H9 (cell line): Measurements from ENCODE around the gene YEATS4. TPM values are rescaled to one million over a fixed set of nuclear protein-coding genes. Genes with fewer than 3 reads are reported as not detected.

ENCODE experiments used
- DNase-seq: peaks from one replicate; pipeline ENCODE4 v3.0.0-alpha.2; 2017
- H2AFZ ChIP-seq: one replicate; pipeline ENCODE4 v1.6.1; 2013; ENCODE audit warnings: mild to moderate bottlenecking, low read length, control low read depth, moderate library complexity
- H2AK5ac ChIP-seq: 2 replicates; pipeline ENCODE4 v1.6.1; 2013; ENCODE audit warnings: low read length, control low read depth, mixed read lengths; ENCODE audit not compliant: insufficient read length
- H2BK120ac ChIP-seq: one replicate; pipeline ENCODE4 v1.6.1; 2013; ENCODE audit warnings: low read depth, mild to moderate bottlenecking, low read length, control low read depth, inconsistent platforms; ENCODE audit not compliant: poor library complexity, severe bottlenecking
- H2BK12ac ChIP-seq: 2 replicates; pipeline ENCODE4 v1.6.1; 2013; ENCODE audit warnings: low read length, control low read depth, mixed read lengths, low read depth; ENCODE audit not compliant: insufficient read length
- H2BK15ac ChIP-seq: 2 replicates; pipeline ENCODE4 v1.6.1; 2013; ENCODE audit warnings: low read depth, low read length, control low read depth
- H2BK20ac ChIP-seq: one replicate; pipeline ENCODE4 v1.6.1; 2013; ENCODE audit warnings: low read depth, mild to moderate bottlenecking, low read length, control low read depth, inconsistent platforms; ENCODE audit not compliant: poor library complexity, severe bottlenecking
- H2BK5ac ChIP-seq: 2 replicates; pipeline ENCODE4 v1.6.1; 2013; ENCODE audit warnings: low read length, control low read depth, mixed read lengths; ENCODE audit not compliant: insufficient read length
- H3K14ac ChIP-seq: 2 replicates; pipeline ENCODE4 v1.6.1; 2013; ENCODE audit warnings: low read length, control low read depth; ENCODE audit not compliant: insufficient read depth
- H3K18ac ChIP-seq: 2 replicates; pipeline ENCODE4 v1.6.1; 2013; ENCODE audit warnings: low read depth, mild to moderate bottlenecking, mixed read lengths, low read length, control low read depth; ENCODE audit not compliant: insufficient read length
- H3K23ac ChIP-seq: 2 replicates; pipeline ENCODE4 v1.6.1; 2013; ENCODE audit warnings: low read length, control low read depth, mixed read lengths, low read depth; ENCODE audit not compliant: insufficient read length
- H3K23me2 ChIP-seq: 2 replicates; pipeline ENCODE4 v1.6.1; 2013; ENCODE audit warnings: low read depth, mild to moderate bottlenecking, mixed read lengths, low read length, control low read depth; ENCODE audit not compliant: insufficient read length, poor library complexity, severe bottlenecking
- H3K27ac ChIP-seq: 2 replicates; pipeline ENCODE4 v1.5.1; 2013; ENCODE audit warnings: low read length, control low read depth, mixed read lengths, low read depth; ENCODE audit not compliant: insufficient read length
- H3K27me3 ChIP-seq: 2 replicates; pipeline ENCODE4 v1.6.1; 2013; ENCODE audit warnings: low read length, control low read depth, inconsistent platforms; ENCODE audit not compliant: insufficient read depth
- H3K4ac ChIP-seq: 2 replicates; pipeline ENCODE4 v1.6.1; 2013; ENCODE audit warnings: low read depth, mild to moderate bottlenecking, control low read depth, inconsistent platforms, low read length, moderate library complexity
- H3K4me1 ChIP-seq: 2 replicates; pipeline ENCODE4 v1.6.1; 2013; ENCODE audit warnings: low read length, control low read depth, inconsistent platforms; ENCODE audit not compliant: insufficient read depth
- H3K4me2 ChIP-seq: 2 replicates; pipeline ENCODE4 v1.6.1; 2013; ENCODE audit warnings: low read length, control low read depth, mixed read lengths; ENCODE audit not compliant: insufficient read length, insufficient read depth
- H3K56ac ChIP-seq: 2 replicates; pipeline ENCODE4 v1.6.1; 2013; ENCODE audit warnings: low read depth, mild to moderate bottlenecking, mixed read lengths, low read length, control low read depth; ENCODE audit not compliant: insufficient read length
- H3K79me1 ChIP-seq: 2 replicates; pipeline ENCODE4 v1.6.1; 2013; ENCODE audit warnings: low read depth, mild to moderate bottlenecking, moderate library complexity, low read length, control low read depth, inconsistent platforms; ENCODE audit not compliant: insufficient read depth, poor library complexity, severe bottlenecking
- H3K79me2 ChIP-seq: 2 replicates; pipeline ENCODE4 v1.6.1; 2013; ENCODE audit warnings: low read length, control low read depth, inconsistent platforms; ENCODE audit not compliant: insufficient read depth
- H3K9ac ChIP-seq: 2 replicates; pipeline ENCODE4 v1.6.1; 2013; ENCODE audit warnings: low read length, control low read depth, mixed read lengths; ENCODE audit not compliant: insufficient read length; ENCODE audit errors: extremely low read depth
- H3K9me3 ChIP-seq: one replicate; pipeline ENCODE4 v1.6.1; 2013; ENCODE audit warnings: low read depth, low read length, inconsistent platforms; ENCODE audit not compliant: control insufficient read depth
- H3T11ph ChIP-seq: one replicate; pipeline ENCODE4 v1.6.1; 2013; ENCODE audit warnings: mild to moderate bottlenecking, low read length, control low read depth, inconsistent platforms
- H4K20me1 ChIP-seq: one replicate; pipeline ENCODE4 v1.6.1; 2013; ENCODE audit not compliant: control insufficient read depth, insufficient read length, insufficient read depth
- H4K5ac ChIP-seq: 2 replicates; pipeline ENCODE4 v1.6.1; 2013; ENCODE audit warnings: low read depth, mild to moderate bottlenecking, mixed read lengths, low read length, control low read depth; ENCODE audit not compliant: insufficient read length
- H4K8ac ChIP-seq: replicated peaks from 2 replicates; pipeline ENCODE4 v1.6.1; 2013; ENCODE audit warnings: low read length, control low read depth, mixed read lengths, low read depth; ENCODE audit not compliant: insufficient read length
- H4K91ac ChIP-seq: 2 replicates; pipeline ENCODE4 v1.6.1; 2013; ENCODE audit warnings: low read depth, mild to moderate bottlenecking, moderate library complexity, mixed read lengths, low read length, control low read depth; ENCODE audit not compliant: insufficient read length
- H3K27ac Mint-ChIP-seq, 3 experiments: 2 replicates in 2 of 3; 3 replicates in 1 of 3; pipeline ENCODE4 v1.8.0; 2020 to 2021; ENCODE audit warnings: mixed read lengths in 3 of 3, mild to moderate bottlenecking in 1 of 3, moderate library complexity in 1 of 3
- H3K27me3 Mint-ChIP-seq: 2 replicates; pipeline ENCODE4 v1.8.0; 2021; ENCODE audit warnings: low read depth, mild to moderate bottlenecking, moderate library complexity, mixed read lengths
- H3K36me3 Mint-ChIP-seq, 3 experiments: 2 replicates in 2 of 3; 3 replicates in 1 of 3; pipeline ENCODE4 v1.8.0; 2020 to 2021; ENCODE audit warnings: low read depth in 3 of 3, mixed read lengths in 3 of 3; ENCODE audit not compliant: insufficient read depth in 1 of 3
- H3K4me1 Mint-ChIP-seq, 2 experiments: 2 replicates each; pipeline ENCODE4 v1.8.0; 2020; ENCODE audit warnings: mixed read lengths in 2 of 2
- H3K4me3 Mint-ChIP-seq, 2 experiments: 2 replicates in 1 of 2; 3 replicates in 1 of 2; pipeline ENCODE4 v1.8.0; 2020 to 2021; ENCODE audit warnings: mild to moderate bottlenecking in 2 of 2, mixed read lengths in 2 of 2, moderate library complexity in 1 of 2
- H3K9me3 Mint-ChIP-seq, 2 experiments: 2 replicates in 1 of 2; 3 replicates in 1 of 2; pipeline ENCODE4 v1.8.0; 2020; ENCODE audit warnings: mild to moderate bottlenecking in 2 of 2, mixed read lengths in 2 of 2, moderate library complexity in 1 of 2
- CTCF ChIP-seq: fragments of 200-600 bp; sonication (generic); conservative IDR thresholded peaks from 3 replicates; pipeline ENCODE4 v1.8.0; 2021; ENCODE audit warnings: antibody characterized with exemption, mild to moderate bottlenecking
- WGBS: extraction: QIAGEN DNeasy Blood & Tissue Kit; methylation state at CpG from one replicate; pipeline ENCODE4 v1.1.7; 2013; ENCODE audit warnings: missing lambda C conversion rate, low lambda C conversion rate, mixed read lengths; ENCODE audit not compliant: insufficient read length; ENCODE audit errors: extremely low coverage; 5-methylcytosine and 5-hydroxymethylcytosine counted together
- total RNA-seq: library from RNA; stranded (reverse); gene quantifications from 2 replicates; pipeline ENCODE4 v1.2.1, GENCODE V29; 2021

YEATS4 gene
- total RNA-seq, 1 experiment from 2014 or later: 35.6 TPM

GRCh38 chr12:69328426-69328825 lies 31.1 kb upstream of the YEATS4 start:
- Histone ChIP-seq H3K23me2 (peaks cover 4% of the 10 kb centered on the region), H3K56ac (no peak overlapping the region), H4K91ac (no peak overlapping the region), H3K79me1 (no peaks in the 10 kb centered on the region), H3K4me2 (no peak overlapping the region), H4K5ac (no peak overlapping the region), H2AFZ (no peak overlapping the region), H2BK20ac (no peak overlapping the region), H4K8ac (no peak overlapping the region), H2AK5ac (no peak overlapping the region), H3K9ac (no peak overlapping the region), H3K4me1 (peaks cover 12% of the 10 kb centered on the region; the same call in 1 of the 2 replicates), H3K18ac (no peak overlapping the region), H3K14ac (no peak overlapping the region), H2BK120ac (no peak overlapping the region), H3K9me3 (no peaks in the 10 kb centered on the region), H2BK15ac (no peak overlapping the region), H3K4ac (no peak overlapping the region), H3T11ph (no peak overlapping the region), H2BK5ac (no peak overlapping the region), H3K79me2 (no peaks in the 10 kb centered on the region), H3K23ac (no peak overlapping the region), H3K27ac (no peak overlapping the region), H4K20me1 (no peaks in the 10 kb centered on the region), H3K27me3 (no peaks in the 10 kb centered on the region), H2BK12ac (no peak overlapping the region)
- H3K4me3 Mint-ChIP-seq: 0 out of 5 replicates have a peak overlapping the region, but pooled peaks of 1 of the 2 experiments have one; percentile 16
- H3K4me1 Mint-ChIP-seq: peaks cover 51 to 54% of the 10 kb centered on the region in 2 experiments
- no peaks in the 10 kb centered on the region for H3K27me3 Mint-ChIP-seq
- H3K9me3 Mint-ChIP-seq: no peaks in the 10 kb centered on the region
- H3K36me3 Mint-ChIP-seq: no peaks in the 10 kb centered on the region
- TF ChIP-seq CTCF: no peak
- peak overlapping the region in 2 of 3 experiments; percentile 43 to 92; a peak in 4 of 7 replicates for H3K27ac Mint-ChIP-seq
- DNase-seq: no peak
- no CpG with 5 or more reads among the region's 3 CpGs for WGBS
